ENCODE data around the gene UHRF1.
"Not testable (repeated sequence)": the region's sequence is repeated elsewhere in the genome, so short reads cannot be mapped to it uniquely, and the experiment has no call there.

UHRF1 gene

GRCh38 chr19:4941638-4942169, 32.4 kb downstream of the UHRF1 start:
- not testable (repeated sequence) for H3K9ac ChIP-seq (ENCODE audit: low read depth, low read length); H3K27me3 ChIP-seq (ENCODE audit: control insufficient read depth, insufficient read depth, low read length); H3K4me3 ChIP-seq (ENCODE audit: low read length); H3K4me1 ChIP-seq (ENCODE audit: control insufficient read depth, insufficient read depth, low read length); H3K9me3 ChIP-seq (replicated peaks; ENCODE audit: low read length); H3K4me2 ChIP-seq (ENCODE audit: low read length)
- peaks cover 37% of the 10 kb centered on the region for H3K36me3 ChIP-seq (ENCODE audit: insufficient read depth, low read length)

GRCh38 chr19:4950650-4951049, 41.3 kb downstream of the UHRF1 start:
- H3K4me3 ChIP-seq (ENCODE audit: low read length); H3K4me1 ChIP-seq (ENCODE audit: control insufficient read depth, insufficient read depth, low read length); H3K9me3 ChIP-seq (replicated peaks; ENCODE audit: low read length); H3K4me2 ChIP-seq (ENCODE audit: low read length); H3K27me3 ChIP-seq (ENCODE audit: control insufficient read depth, insufficient read depth, low read length); H3K9ac ChIP-seq (ENCODE audit: low read depth, low read length): not testable (repeated sequence)
- peaks cover 55% of the 10 kb centered on the region for H3K36me3 ChIP-seq (ENCODE audit: insufficient read depth, low read length)

GRCh38 chr19:4951656-4952055, 42.4 kb downstream of the UHRF1 start:
- Histone ChIP-seq H3K36me3 (ENCODE audit: insufficient read depth, low read length) (peaks cover 54% of the 10 kb centered on the region), H3K4me2 (ENCODE audit: low read length) (no peak overlapping the region), H3K9me3 (replicated peaks; ENCODE audit: low read length) (no peaks in the 10 kb centered on the region)

GRCh38 chr19:4952945-4953344, 43.6 kb downstream of the UHRF1 start:
- Histone ChIP-seq H3K9me3 (replicated peaks; ENCODE audit: low read length) (no peaks in the 10 kb centered on the region), H3K9ac (ENCODE audit: low read depth, low read length) (no peak overlapping the region), H3K36me3 (ENCODE audit: insufficient read depth, low read length) (peaks cover 53% of the 10 kb centered on the region), H3K4me3 (ENCODE audit: low read length) (no peak overlapping the region), H3K4me2 (ENCODE audit: low read length) (no peak overlapping the region), H3K27me3 (ENCODE audit: control insufficient read depth, insufficient read depth, low read length) (no peaks in the 10 kb centered on the region), H3K4me1 (ENCODE audit: control insufficient read depth, insufficient read depth, low read length) (no peaks in the 10 kb centered on the region)

More at GRCh38 chr19:4951656-4952055, 42.4 kb downstream of the UHRF1 start:
- H3K4me3 ChIP-seq (ENCODE audit: low read length): no peak overlapping the region
- H3K4me1 ChIP-seq (ENCODE audit: control insufficient read depth, insufficient read depth, low read length): no peaks in the 10 kb centered on the region
- H3K27me3 ChIP-seq (ENCODE audit: control insufficient read depth, insufficient read depth, low read length): no peaks in the 10 kb centered on the region
- no peak overlapping the region for H3K9ac ChIP-seq (ENCODE audit: low read depth, low read length)

GRCh38 chr19:4954320-4955149, 45.2 kb downstream of the UHRF1 start:
- H3K4me1 ChIP-seq (ENCODE audit: control insufficient read depth, insufficient read depth, low read length); H3K9ac ChIP-seq (ENCODE audit: low read depth, low read length); H3K4me2 ChIP-seq (ENCODE audit: low read length); H3K4me3 ChIP-seq (ENCODE audit: low read length); H3K27me3 ChIP-seq (ENCODE audit: control insufficient read depth, insufficient read depth, low read length); H3K9me3 ChIP-seq (replicated peaks; ENCODE audit: low read length): not testable (repeated sequence)
- peaks cover 52% of the 10 kb centered on the region for H3K36me3 ChIP-seq (ENCODE audit: insufficient read depth, low read length)

- H3K4me1 ChIP-seq (ENCODE audit: control insufficient read depth, insufficient read depth, low read length): no peaks in the 10 kb centered on the region
- peaks cover 53% of the 10 kb centered on the region for H3K36me3 ChIP-seq (ENCODE audit: insufficient read depth, low read length)
- no peak overlapping the region for H3K4me2 ChIP-seq (ENCODE audit: low read length)
- H3K9ac ChIP-seq (ENCODE audit: low read depth, low read length): no peak overlapping the region
- no peaks in the 10 kb centered on the region for H3K27me3 ChIP-seq (ENCODE audit: control insufficient read depth, insufficient read depth, low read length)
- no peak overlapping the region for H3K4me3 ChIP-seq (ENCODE audit: low read length)
- no peaks in the 10 kb centered on the region for H3K9me3 ChIP-seq (replicated peaks; ENCODE audit: low read length)
Measured at GRCh38 chr19:4955274-4955673, 46.0 kb downstream of the UHRF1 start.

- Histone ChIP-seq H3K27me3 (ENCODE audit: control insufficient read depth, insufficient read depth, low read length) (no peaks in the 10 kb centered on the region), H3K9me3 (replicated peaks; ENCODE audit: low read length) (no peaks in the 10 kb centered on the region), H3K4me1 (ENCODE audit: control insufficient read depth, insufficient read depth, low read length) (no peaks in the 10 kb centered on the region), H3K4me2 (ENCODE audit: low read length) (no peak overlapping the region), H3K4me3 (ENCODE audit: low read length) (no peak overlapping the region), H3K36me3 (ENCODE audit: insufficient read depth, low read length) (peaks cover 49% of the 10 kb centered on the region), H3K9ac (ENCODE audit: low read depth, low read length) (no peak overlapping the region)
Measured at GRCh38 chr19:4957981-4958380, 48.7 kb downstream of the UHRF1 start.

- no peak overlapping the region for H3K4me3 ChIP-seq (ENCODE audit: low read length)
- no peak overlapping the region for H3K4me2 ChIP-seq (ENCODE audit: low read length)
- no peak overlapping the region for H3K9ac ChIP-seq (ENCODE audit: low read depth, low read length)
- H3K27me3 ChIP-seq (ENCODE audit: control insufficient read depth, insufficient read depth, low read length): no peaks in the 10 kb centered on the region
- H3K9me3 ChIP-seq (replicated peaks; ENCODE audit: low read length): no peaks in the 10 kb centered on the region
- H3K4me1 ChIP-seq (ENCODE audit: control insufficient read depth, insufficient read depth, low read length): no peaks in the 10 kb centered on the region
- peaks cover 38% of the 10 kb centered on the region for H3K36me3 ChIP-seq (ENCODE audit: insufficient read depth, low read length)
Measured at GRCh38 chr19:4962085-4962619, 52.9 kb downstream of the UHRF1 start.

- Histone ChIP-seq H3K4me1 (ENCODE audit: control insufficient read depth, insufficient read depth, low read length) (peaks cover 13% of the 10 kb centered on the region), H3K27me3 (ENCODE audit: control insufficient read depth, insufficient read depth, low read length) (no peaks in the 10 kb centered on the region), H3K4me3 (ENCODE audit: low read length) (no peak overlapping the region), H3K36me3 (ENCODE audit: insufficient read depth, low read length) (peaks cover 23% of the 10 kb centered on the region), H3K9me3 (replicated peaks; ENCODE audit: low read length) (no peaks in the 10 kb centered on the region), H3K9ac (ENCODE audit: low read depth, low read length) (no peak overlapping the region), H3K4me2 (ENCODE audit: low read length) (no peak overlapping the region)
Measured at GRCh38 chr19:4965061-4965460, 55.8 kb downstream of the UHRF1 start.

GRCh38 chr19:4966591-4966990, 57.3 kb downstream of the UHRF1 start:
- Histone ChIP-seq H3K27me3 (ENCODE audit: control insufficient read depth, insufficient read depth, low read length) (no peaks in the 10 kb centered on the region), H3K4me2 (ENCODE audit: low read length) (no peak overlapping the region), H3K4me1 (ENCODE audit: control insufficient read depth, insufficient read depth, low read length) (peaks cover 28% of the 10 kb centered on the region), H3K9me3 (replicated peaks; ENCODE audit: low read length) (no peaks in the 10 kb centered on the region), H3K9ac (ENCODE audit: low read depth, low read length) (no peak overlapping the region), H3K4me3 (ENCODE audit: low read length) (no peak overlapping the region), H3K36me3 (ENCODE audit: insufficient read depth, low read length) (peaks cover 19% of the 10 kb centered on the region)

GRCh38 chr19:4967738-4968461, 58.6 kb downstream of the UHRF1 start:
- peaks cover 10% of the 10 kb centered on the region for H3K36me3 ChIP-seq (ENCODE audit: insufficient read depth, low read length)
- H3K9ac ChIP-seq (ENCODE audit: low read depth, low read length): peak overlapping the region; percentile 39
- no peaks in the 10 kb centered on the region for H3K9me3 ChIP-seq (replicated peaks; ENCODE audit: low read length)
- H3K4me2 ChIP-seq (ENCODE audit: low read length): peak overlapping the region; percentile 86
- peak overlapping the region; percentile 72 for H3K4me3 ChIP-seq (ENCODE audit: low read length)
- no peaks in the 10 kb centered on the region for H3K27me3 ChIP-seq (ENCODE audit: control insufficient read depth, insufficient read depth, low read length)
- peaks cover 37% of the 10 kb centered on the region for H3K4me1 ChIP-seq (ENCODE audit: control insufficient read depth, insufficient read depth, low read length)

Measured in skeletal muscle satellite cell (primary cell).